ENCODE measurements around the gene LGALSL. TPM values are rescaled to one million over a fixed set of nuclear protein-coding genes. Genes with fewer than 3 reads are reported as not detected.

LGALSL gene
- total RNA-seq, 2 donors from 2014 or later: 15.8 to 19.3 TPM

DNA sequence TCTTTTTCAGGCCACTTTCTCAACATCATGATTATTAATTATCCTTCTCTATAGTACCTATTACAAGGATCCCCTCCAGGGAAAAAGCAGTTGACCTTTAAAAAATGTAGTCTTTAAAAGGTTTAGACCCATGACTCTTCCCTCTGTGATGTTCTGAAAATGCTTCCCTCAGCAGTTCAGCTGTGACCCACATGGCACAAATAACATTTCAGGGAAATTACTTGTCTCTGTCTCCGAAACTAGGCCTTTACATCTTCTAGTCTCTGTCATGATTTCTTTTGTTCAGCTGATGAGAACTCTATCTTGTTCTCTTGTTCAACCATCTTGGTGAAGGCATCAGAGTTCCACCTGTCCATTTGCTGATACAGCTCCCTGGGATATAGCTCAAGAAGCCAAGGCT, 28.3 kb downstream of the LGALSL start:
- Histone ChIP-seq H3K36me3 (no peaks in the 10 kb centered on the region), H3K9me3 (no peaks in the 10 kb centered on the region), H3K4me1 (ENCODE audit: control insufficient read depth in 1 of 2, low read depth in 2 of 2) (no peaks in the 10 kb centered on the region), H3K27me3 (replicated peaks; ENCODE audit: insufficient read depth) (no peaks in the 10 kb centered on the region), H3K27ac (no peak overlapping the region), H3K4me3 (no peak overlapping the region)
- DNase-seq (ENCODE audit: low spot score) (no peak), ATAC-seq (ENCODE audit: insufficient number of reproducible peaks, low FRiP score, low read depth) (no peak)
- TF ChIP-seq CTCF (IDR thresholded peaks at IDR 0.05): no peak

DNA sequence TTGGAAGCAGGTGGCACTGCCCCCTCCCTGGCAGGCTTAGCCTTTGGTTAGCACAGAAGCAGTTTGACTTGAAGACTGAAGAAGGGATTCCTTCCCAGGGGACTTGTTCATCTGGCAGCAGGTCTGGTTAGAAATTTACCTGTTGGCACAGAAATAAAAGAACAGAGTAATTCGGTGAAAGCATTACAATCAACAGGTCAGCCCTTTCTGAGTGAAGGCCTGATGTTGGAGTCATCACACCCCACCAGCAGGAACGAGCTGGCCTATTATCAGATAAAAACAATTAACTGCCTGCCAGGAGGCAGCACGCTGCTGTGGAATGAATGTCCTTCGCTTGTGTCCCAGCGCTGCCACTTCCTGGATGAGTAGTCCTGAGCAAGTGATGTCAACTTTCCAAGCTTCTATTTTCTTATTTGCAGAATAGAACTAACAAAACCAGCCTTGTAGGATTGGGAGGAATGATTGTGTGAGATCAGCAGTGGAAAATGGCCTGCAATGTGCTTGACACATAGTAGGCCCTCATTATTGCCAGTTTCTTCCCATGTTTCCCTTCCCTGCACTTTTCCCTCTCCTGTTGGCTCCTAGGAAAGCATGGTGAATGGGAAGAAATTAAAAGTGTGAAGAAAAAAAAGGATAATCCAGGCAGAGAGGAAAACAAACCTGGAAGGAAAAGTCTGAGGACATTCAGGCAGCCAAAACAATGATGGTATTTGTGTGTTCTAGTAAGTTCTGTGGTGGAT, 29.0 kb downstream of the LGALSL start:
- H3K27ac ChIP-seq: no peak overlapping the region
- no peak for TF ChIP-seq CTCF (IDR thresholded peaks at IDR 0.05)
- DNase-seq (ENCODE audit: low spot score) (no peak), ATAC-seq (ENCODE audit: insufficient number of reproducible peaks, low FRiP score, low read depth) (no peak)
- H3K36me3 ChIP-seq: no peaks in the 10 kb centered on the region
- H3K9me3 ChIP-seq: no peaks in the 10 kb centered on the region
- no peaks in the 10 kb centered on the region for H3K27me3 ChIP-seq (replicated peaks; ENCODE audit: insufficient read depth)
- no peaks in the 10 kb centered on the region for H3K4me1 ChIP-seq (ENCODE audit: control insufficient read depth in 1 of 2, low read depth in 2 of 2)
- no peak overlapping the region for H3K4me3 ChIP-seq

- TF ChIP-seq CTCF (IDR thresholded peaks at IDR 0.05): no peak
- no peaks in the 10 kb centered on the region for H3K36me3 ChIP-seq
- peaks cover 0 to 4% of the 10 kb centered on the region in 2 donors for H3K4me1 ChIP-seq (ENCODE audit: control insufficient read depth in 1 of 2, low read depth in 2 of 2)
- H3K4me3 ChIP-seq: no peak overlapping the region
- H3K27ac ChIP-seq: no peak overlapping the region
- no peak for ATAC-seq (ENCODE audit: insufficient number of reproducible peaks, low FRiP score, low read depth)
- no peak for DNase-seq (ENCODE audit: low spot score)
- no peaks in the 10 kb centered on the region for H3K27me3 ChIP-seq (replicated peaks; ENCODE audit: insufficient read depth)
- no peaks in the 10 kb centered on the region for H3K9me3 ChIP-seq
Measured at GRCh38 chr2:64485331-64485730, 31.4 kb downstream of the LGALSL start.

- DNase-seq (ENCODE audit: low spot score) (no peak), ATAC-seq (ENCODE audit: insufficient number of reproducible peaks, low FRiP score, low read depth) (no peak)
- Histone ChIP-seq H3K27ac (no peak overlapping the region), H3K27me3 (replicated peaks; ENCODE audit: insufficient read depth) (no peaks in the 10 kb centered on the region), H3K4me3 (no peak overlapping the region), H3K9me3 (no peaks in the 10 kb centered on the region), H3K4me1 (ENCODE audit: control insufficient read depth in 1 of 2, low read depth in 2 of 2) (peaks cover 0 to 9% of the 10 kb centered on the region in 2 donors), H3K36me3 (no peaks in the 10 kb centered on the region)
- TF ChIP-seq CTCF (IDR thresholded peaks at IDR 0.05): no peak
Measured at GRCh38 chr2:64485961-64486360, 32.0 kb downstream of the LGALSL start.

GRCh38 chr2:64487256-64488049, 33.5 kb downstream of the LGALSL start:
- no peaks in the 10 kb centered on the region for H3K27me3 ChIP-seq (replicated peaks; ENCODE audit: insufficient read depth)
- DNase-seq (ENCODE audit: low spot score) (no peak), ATAC-seq (ENCODE audit: insufficient number of reproducible peaks, low FRiP score, low read depth) (no peak)
- no peak overlapping the region for H3K4me3 ChIP-seq
- peaks cover 0 to 24% of the 10 kb centered on the region in 2 donors for H3K4me1 ChIP-seq (ENCODE audit: control insufficient read depth in 1 of 2, low read depth in 2 of 2)
- no peak for TF ChIP-seq CTCF (IDR thresholded peaks at IDR 0.05)
- no peaks in the 10 kb centered on the region for H3K9me3 ChIP-seq
- H3K27ac ChIP-seq: no peak overlapping the region
- H3K36me3 ChIP-seq: no peaks in the 10 kb centered on the region

Measured in thoracic aorta (tissue), 2 donors.